ENCODE results near the gene C16orf78.

GRCh38 chr16:49342336-49343265 is 31.0 kb upstream of the C16orf78 start:
- TF ChIP-seq CTCF (IDR thresholded peaks at IDR 0.05; ENCODE audit: insufficient read depth, low read depth, low read length) = no peak
- no peak for TF ChIP-seq EZH2 (IDR thresholded peaks at IDR 0.05; ENCODE audit: insufficient read depth, low read length)
